Measurements from ENCODE around the gene SLC4A11. TPM values are rescaled to one million over a fixed set of nuclear protein-coding genes. Genes with fewer than 3 reads are reported as not detected.

SLC4A11 gene
- polyA plus RNA-seq, 2 of the 4 experiments (the other 2 are of a cell fraction), result 2.0 to 10.7 TPM

GRCh38 chr20:3213226-3213625 lies 25.8 kb downstream of the SLC4A11 start:
- Histone ChIP-seq H3K9me3 (no peaks in the 10 kb centered on the region), H3K27ac (no peak overlapping the region), H3K4me1 (peaks cover 15% of the 10 kb centered on the region), H3K4me3 (no peak overlapping the region), H3K4me2 (no peak overlapping the region)
- ATAC-seq (no peak), DNase-seq (ENCODE audit: low read depth in 1 of 2, low spot score in 1 of 2) (no peak), FAIRE-seq (no peak)
- 87% methylated on average over 7 of the region's 7 CpGs for WGBS (ENCODE audit: missing lambda C conversion rate)
- POLR2A ChIA-PET, result interaction anchor here (1.3 kb wide), 1 partner anchor 10 kb away, joined by 4 read pairs; no protein-coding TSS in a partner anchor
- CTCF ChIA-PET, result interaction anchor here (0.6 to 8.6 kb wide), 6 partner anchors 8 to 103 kb away, joined by 3 to 79 read pairs (median 3); no protein-coding TSS in a partner anchor
- TF ChIP-seq EHMT2 (IDR thresholded peaks at IDR 0.05; ENCODE audit: low read depth), result no peak
- no peak for TF ChIP-seq EHF (CRISPR knock-in tag; IDR thresholded peaks at IDR 0.05)

GRCh38 chr20:3210346-3210745 lies 28.6 kb downstream of the SLC4A11 start:
- peak overlapping the region; percentile 90 to 93 for H3K27ac ChIP-seq
- peaks cover 17% of the 10 kb centered on the region for H3K4me1 ChIP-seq
- ChIA-PET CTCF (interaction anchor here (0.6 to 8.6 kb wide), 4 partner anchors 11 to 106 kb away, joined by 3 to 79 read pairs (median 6); no protein-coding TSS in a partner anchor), POLR2A (no interaction called here)
- H3K4me2 ChIP-seq, result peak overlapping the region; percentile 95
- WGBS (ENCODE audit: missing lambda C conversion rate), result 75% methylated on average over 2 of the region's 2 CpGs
- TF ChIP-seq KDM1A (IDR thresholded peaks at IDR 0.05; ENCODE audit: low read depth) (no peak), FOSB (CRISPR knock-in tag; IDR thresholded peaks at IDR 0.05) (no peak), E2F6 (IDR thresholded peaks at IDR 0.05; ENCODE audit: borderline replicate concordance, low read depth) (no peak), HOXB5 (CRISPR knock-in tag; IDR thresholded peaks at IDR 0.05) (no peak), NR3C1 (IDR thresholded peaks at IDR 0.05) (no peak), JUN (IDR thresholded peaks at IDR 0.05) (no peak), CEBPB (IDR thresholded peaks at IDR 0.05) (no peak), ZSCAN20 (CRISPR knock-in tag; IDR thresholded peaks at IDR 0.05) (no peak), ESRRA (IDR thresholded peaks at IDR 0.05; ENCODE audit: borderline replicate concordance, low read length) (no peak), PBX3 (IDR thresholded peaks at IDR 0.05) (no peak), RARB (CRISPR knock-in tag; IDR thresholded peaks at IDR 0.05) (no peak), FOXS1 (CRISPR knock-in tag; IDR thresholded peaks at IDR 0.05) (no peak), SREBF2 (IDR thresholded peaks at IDR 0.05) (no peak), ELK1 (IDR thresholded peaks at IDR 0.05; ENCODE audit: low read depth, low read length) (no peak), HEYL (CRISPR knock-in tag; IDR thresholded peaks at IDR 0.05) (no peak), TP53 (CRISPR knock-in tag; IDR thresholded peaks at IDR 0.05) (no peak), BCL3 (IDR thresholded peaks at IDR 0.05) (no peak)
- H3K9me3 ChIP-seq, result no peaks in the 10 kb centered on the region
- ATAC-seq, result no peak; a peak in 1 of 6 replicates
- H3K4me3 ChIP-seq, result peak overlapping the region; percentile 84
- DNase-seq (ENCODE audit: low read depth in 1 of 2, low spot score in 1 of 2), result no peak
- no peak for FAIRE-seq

GRCh38 chr20:3209946-3210317 lies 29.1 kb downstream of the SLC4A11 start:
- peaks cover 17% of the 10 kb centered on the region for H3K4me1 ChIP-seq
- ChIA-PET POLR2A (interaction anchor here (0.7 to 1.4 kb wide), 2 partner anchors 10 to 27 kb away, joined by 3 read pairs; no protein-coding TSS in a partner anchor), CTCF (interaction anchor here (0.6 to 8.6 kb wide), 5 partner anchors 11 to 107 kb away, joined by 3 to 79 read pairs (median 4); no protein-coding TSS in a partner anchor)
- FAIRE-seq (peak; percentile 78), ATAC-seq (peak; percentile 45 to 47; a peak in 4 of 6 replicates), DNase-seq (ENCODE audit: low read depth in 1 of 2, low spot score in 1 of 2) (no peak)
- TF ChIP-seq PBX3 (IDR thresholded peaks at IDR 0.05), result 0 out of 2 replicates have a peak, but pooled peaks have one; percentile 13
- TF ChIP-seq EHF (CRISPR knock-in tag; IDR thresholded peaks at IDR 0.05), result no peak
- H3K27ac ChIP-seq, result peak overlapping the region; percentile 90 to 93
- H3K4me3 ChIP-seq, result peak overlapping the region; percentile 84
- H3K4me2 ChIP-seq, result peak overlapping the region; percentile 95
- WGBS (ENCODE audit: missing lambda C conversion rate), result 2% methylated on average over 10 of the region's 10 CpGs
- H3K9me3 ChIP-seq, result no peaks in the 10 kb centered on the region
